HepG2 (cell line): ENCODE measurements around the gene SLC12A5. TPM values are rescaled to one million over a fixed set of nuclear protein-coding genes. Genes with fewer than 3 reads are reported as not detected.

Source experiments
- ATAC-seq: fragments of 200-7000 bp; cut with Tn5 transposase; 3 replicates; pipeline ENCODE4 v1.9.1; 2020; ENCODE audit warnings: mild to moderate bottlenecking, moderate library complexity
- BruUV-seq: library from RNA; stranded (reverse); fragments of 400-500 nt; replicated peaks from 2 replicates; lab custom pipeline; 2021; lab: Mats Ljungman, UMichigan
- CTCF ChIA-PET: fragments of 300-600 bp; formaldehyde crosslinking; extraction: SDS; loops from one replicate; lab custom pipeline; 2021; ENCODE audit warnings: low total read pairs, inconsistent platforms, low intra/inter-chr PET ratio; lab: Yijun Ruan, JAX
- POLR2A ChIA-PET: fragments of 350-600 bp; sonication (Branson Sonifier 250); formaldehyde crosslinking; loops from one replicate; lab custom pipeline; 2020; ENCODE audit warnings: antibody characterized with exemption, inconsistent platforms; lab: Yijun Ruan, JAX
- DNase-seq: peaks from one replicate; pipeline ENCODE4 v3.0.0-alpha.2; 2015; ENCODE audit warnings: low spot score
- FAIRE-seq: peaks from 3 replicates; lab custom pipeline; 2011; peaks lifted over from hg19 to GRCh38; lab: Jason Lieb, UNC
- H2AFZ ChIP-seq: one replicate; pipeline ENCODE4 v1.6.1; 2011; ENCODE audit warnings: low read length, inconsistent platforms
- H3K27ac ChIP-seq: fragments of 300-600 bp; 3 replicates; pipeline ENCODE4 v1.8.0; 2011; ENCODE audit warnings: mixed run types, mild to moderate bottlenecking, mixed read lengths, low read length, inconsistent platforms; ENCODE audit not compliant: insufficient read depth; ENCODE audit errors: extremely low read length
- H3K27me3 ChIP-seq, 2 experiments: fragments of 200-600 bp in 1 of 2; 2 replicates in 1 of 2; 3 replicates in 1 of 2; pipeline versions ENCODE4 v1.6.0 to v1.8.0; 2011; ENCODE audit warnings: low read length in 2 of 2, mild to moderate bottlenecking in 2 of 2, moderate library complexity in 2 of 2, inconsistent platforms in 1 of 2; ENCODE audit not compliant: insufficient read depth in 2 of 2, control insufficient read depth in 1 of 2
- H3K36me3 ChIP-seq, 2 experiments: fragments of 200-600 bp in 1 of 2; replicated peaks in 1 of 2; 2 replicates in 1 of 2; 3 replicates in 1 of 2; pipeline versions ENCODE4 v1.5.1 to v1.8.0; 2011; ENCODE audit warnings: low read length in 2 of 2, inconsistent platforms in 1 of 2; ENCODE audit not compliant: insufficient read depth in 2 of 2, control insufficient read depth in 1 of 2
- H3K4me1 ChIP-seq: 2 replicates; pipeline ENCODE4 v1.5.1; 2012; ENCODE audit warnings: low read length, inconsistent platforms; ENCODE audit not compliant: insufficient read depth
- H3K4me2 ChIP-seq: 2 replicates; pipeline ENCODE4 v1.6.0; 2011; ENCODE audit warnings: low read depth, low read length, inconsistent platforms
- H3K4me3 ChIP-seq, 3 experiments: fragments of 200-600 bp in 1 of 3; sonication (generic), shearing (Covaris generic) in 1 of 3; replicated peaks in 1 of 3; 2 replicates each; pipeline ENCODE4 v1.5.1; 2011 to 2016; ENCODE audit warnings: low read length in 3 of 3, inconsistent platforms in 2 of 3, low read depth in 2 of 3, mild to moderate bottlenecking in 2 of 3, control low read depth in 1 of 3, mixed read lengths in 1 of 3; ENCODE audit not compliant: insufficient read depth in 1 of 3
- H3K79me2 ChIP-seq: one replicate; pipeline ENCODE4 v1.6.1; 2011; ENCODE audit warnings: low read length, inconsistent platforms; ENCODE audit not compliant: insufficient read depth
- H3K9ac ChIP-seq: 2 replicates; pipeline ENCODE4 v1.6.0; 2011; ENCODE audit warnings: mild to moderate bottlenecking, low read depth, low read length, inconsistent platforms; ENCODE audit not compliant: insufficient read depth
- H3K9me3 ChIP-seq: 2 replicates; pipeline ENCODE4 v1.5.1; 2012; ENCODE audit warnings: mild to moderate bottlenecking, low read length
- H4K20me1 ChIP-seq: 2 replicates; pipeline ENCODE4 v1.6.0; 2011; ENCODE audit warnings: inconsistent platforms, mild to moderate bottlenecking, low read length, moderate library complexity; ENCODE audit not compliant: insufficient read depth
- ATF1 ChIP-seq: IDR thresholded peaks from 2 replicates; pipeline ENCODE4 v1.6.1; 2016; ENCODE audit warnings: mild to moderate bottlenecking, control low read depth
- DR1 ChIP-seq: sonication (generic); formaldehyde crosslinking; IDR thresholded peaks from 2 replicates; pipeline ENCODE4 v1.8.0; 2021; ENCODE audit warnings: mild to moderate bottlenecking, missing genetic modification reagents, inconsistent platforms
- NKX3-1 ChIP-seq: sonication (generic); formaldehyde crosslinking; IDR thresholded peaks from 2 replicates; pipeline ENCODE4 v1.5.0; 2020; ENCODE audit warnings: missing genetic modification reagents
- NPAS2 ChIP-seq: sonication (generic); formaldehyde crosslinking; IDR thresholded peaks from 2 replicates; pipeline ENCODE4 v1.8.0; 2022; ENCODE audit warnings: mild to moderate bottlenecking, missing genetic modification reagents, borderline replicate concordance
- PPARG ChIP-seq: conservative IDR thresholded peaks from 2 replicates; pipeline ENCODE4 v1.6.1; 2016; ENCODE audit warnings: missing biosample characterization, missing genetic modification reagents
- SRSF1 ChIP-seq: fragments of 200-400 bp; formaldehyde crosslinking; optimal IDR thresholded peaks from 2 replicates; pipeline ENCODE3; 2017; ENCODE audit warnings: mild to moderate bottlenecking, low read depth, low read length, moderate library complexity
- TBP ChIP-seq: sonication (generic); formaldehyde crosslinking; IDR thresholded peaks from 2 replicates; pipeline ENCODE4 v1.5.0; 2020; ENCODE audit warnings: missing genetic modification reagents
- THAP11 ChIP-seq: IDR thresholded peaks from 2 replicates; pipeline ENCODE4 v1.6.1; 2016; ENCODE audit warnings: missing biosample characterization, missing genetic modification reagents
- TOE1 ChIP-seq: sonication (generic); formaldehyde crosslinking; IDR thresholded peaks from 2 replicates; pipeline ENCODE4 v1.4.0; 2020; ENCODE audit warnings: mild to moderate bottlenecking, missing genetic modification reagents
- YY1 ChIP-seq: IDR thresholded peaks from 2 replicates; pipeline ENCODE4 v1.6.1; 2011; ENCODE audit warnings: low read length, low read depth, moderate library complexity, mild to moderate bottlenecking; ENCODE audit not compliant: insufficient read depth, insufficient replicate concordance
- ZNF264 ChIP-seq: sonication (generic); formaldehyde crosslinking; IDR thresholded peaks from 2 replicates; pipeline ENCODE4 v1.4.0; 2020; ENCODE audit warnings: missing genetic modification reagents
- ZNF564 ChIP-seq: sonication (generic); formaldehyde crosslinking; IDR thresholded peaks from 2 replicates; pipeline ENCODE4 v1.8.1; 2023; ENCODE audit warnings: mild to moderate bottlenecking, missing genetic modification reagents
- ZNF598 ChIP-seq: sonication (generic); formaldehyde crosslinking; IDR thresholded peaks from 2 replicates; pipeline ENCODE4 v1.5.1; 2020; ENCODE audit warnings: mild to moderate bottlenecking, missing genetic modification reagents, borderline replicate concordance
- WGBS: methylation state at CpG from one replicate; pipeline ENCODE4 v1.1.6; 2017; ENCODE audit warnings: low lambda C conversion rate; 5-methylcytosine and 5-hydroxymethylcytosine counted together
- in situ Hi-C: cut with HindIII; loops from 2 replicates; pipeline ENCODE4 v1.10.0; 2017; ENCODE audit warnings: low pct_unique_long_range_greater_than_20kb; ENCODE audit not compliant: extremely low pct_ligation_motif_present
- intact Hi-C: fragments of 100-400 bp; cut with micrococcal nuclease; formaldehyde crosslinking; loops from one replicate; pipeline ENCODE4 v1.10.0; 2022; ENCODE audit not compliant: unreplicated experiment
- polyA plus RNA-seq, 8 experiments: library from polyadenylated mRNA; depleted of rRNA in 3 of 8; stranded (reverse) in 7 of 8; unstranded in 1 of 8; fragments of >200 nt; fragmentation: Illumina TruSeq in 4 of 8; extraction: Trizol in 4 of 8; gene quantifications; 2 replicates each; pipeline versions ENCODE4 v1.2.1 to v1.2.3, GENCODE V29; 2011 to 2016; ENCODE audit warnings: low read depth in 4 of 8, missing spikeins in 1 of 8, mixed read lengths in 1 of 8; ENCODE audit not compliant: insufficient read depth in 1 of 8
- total RNA-seq, 5 experiments: library from RNA; depleted of rRNA; stranded (reverse); fragments of >200 nt; fragmentation: Illumina TruSeq; extraction: Trizol; gene quantifications; 2 replicates each; pipeline ENCODE4 v1.2.3, GENCODE V29; 2016; ENCODE audit warnings: low read depth in 1 of 5
- TF ChIP-seq, protein P1 (sequence below): sonication (generic); formaldehyde crosslinking; IDR thresholded peaks from 2 replicates; pipeline ENCODE4 v1.4.0; 2020; ENCODE audit warnings: missing genetic modification reagents, borderline replicate concordance
- TF ChIP-seq, protein P2 (sequence below): sonication (generic); formaldehyde crosslinking; IDR thresholded peaks from 2 replicates; pipeline ENCODE4 v1.5.0; 2020; ENCODE audit warnings: missing genetic modification reagents

SLC12A5 gene
- total and polyA plus RNA-seq, 2 of the 13 experiments (the other 11 are each of a cell fraction or from before 2014, with no cell fraction given): 4.3 to 5.4 TPM

DNA sequence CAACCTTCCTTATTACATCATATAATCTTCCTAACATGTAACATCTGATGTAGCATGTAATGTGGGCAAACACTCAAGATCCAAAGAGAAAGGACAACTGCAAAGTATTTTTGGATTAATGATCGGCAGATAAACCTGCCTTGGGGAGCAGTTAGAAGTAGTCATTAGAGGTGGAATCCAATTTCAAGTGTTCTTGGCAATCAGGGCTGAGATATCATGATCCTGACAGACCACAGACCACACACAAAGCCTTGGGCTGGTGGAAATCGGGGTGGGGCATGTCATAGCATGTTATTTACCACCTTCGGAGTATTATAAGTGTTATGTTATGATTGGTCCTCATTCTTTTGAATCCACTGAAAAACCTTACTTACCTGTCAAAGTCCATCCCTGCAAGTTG, 44.4 kb downstream of the SLC12A5 start:
- no peak overlapping the region for H2AFZ ChIP-seq
- no peak overlapping the region for H3K27ac ChIP-seq
- intact Hi-C loops: no loop called here
- ATAC-seq (no peak), FAIRE-seq (no peak), DNase-seq (no peak)
- WGBS: 92% methylated on average over 3 of the region's 3 CpGs
- peaks cover 10% of the 10 kb centered on the region for H3K79me2 ChIP-seq
- peaks cover 13 to 63% of the 10 kb centered on the region in 2 experiments for H3K36me3 ChIP-seq
- no peak overlapping the region for H3K4me3 ChIP-seq
- H3K9ac ChIP-seq: no peak overlapping the region
- in situ Hi-C loops: no loop called here
- no peaks in the 10 kb centered on the region for H4K20me1 ChIP-seq
- no TSS peak for BruUV-seq
- TF ChIP-seq, protein P1, sequence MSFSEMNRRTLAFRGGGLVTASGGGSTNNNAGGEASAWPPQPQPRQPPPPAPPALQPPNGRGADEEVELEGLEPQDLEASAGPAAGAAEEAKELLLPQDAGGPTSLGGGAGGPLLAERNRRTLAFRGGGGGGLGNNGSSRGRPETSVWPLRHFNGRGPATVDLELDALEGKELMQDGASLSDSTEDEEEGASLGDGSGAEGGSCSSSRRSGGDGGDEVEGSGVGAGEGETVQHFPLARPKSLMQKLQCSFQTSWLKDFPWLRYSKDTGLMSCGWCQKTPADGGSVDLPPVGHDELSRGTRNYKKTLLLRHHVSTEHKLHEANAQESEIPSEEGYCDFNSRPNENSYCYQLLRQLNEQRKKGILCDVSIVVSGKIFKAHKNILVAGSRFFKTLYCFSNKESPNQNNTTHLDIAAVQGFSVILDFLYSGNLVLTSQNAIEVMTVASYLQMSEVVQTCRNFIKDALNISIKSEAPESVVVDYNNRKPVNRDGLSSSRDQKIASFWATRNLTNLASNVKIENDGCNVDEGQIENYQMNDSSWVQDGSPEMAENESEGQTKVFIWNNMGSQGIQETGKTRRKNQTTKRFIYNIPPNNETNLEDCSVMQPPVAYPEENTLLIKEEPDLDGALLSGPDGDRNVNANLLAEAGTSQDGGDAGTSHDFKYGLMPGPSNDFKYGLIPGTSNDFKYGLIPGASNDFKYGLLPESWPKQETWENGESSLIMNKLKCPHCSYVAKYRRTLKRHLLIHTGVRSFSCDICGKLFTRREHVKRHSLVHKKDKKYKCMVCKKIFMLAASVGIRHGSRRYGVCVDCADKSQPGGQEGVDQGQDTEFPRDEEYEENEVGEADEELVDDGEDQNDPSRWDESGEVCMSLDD: no peak
- no peak for TF ChIP-seq YY1
- no peak for TF ChIP-seq DR1 (CRISPR knock-in tag)
- TF ChIP-seq THAP11: no peak
- no peak for TF ChIP-seq ZNF564
- TF ChIP-seq ZNF598 (CRISPR knock-in tag): no peak
- TF ChIP-seq, protein P2, sequence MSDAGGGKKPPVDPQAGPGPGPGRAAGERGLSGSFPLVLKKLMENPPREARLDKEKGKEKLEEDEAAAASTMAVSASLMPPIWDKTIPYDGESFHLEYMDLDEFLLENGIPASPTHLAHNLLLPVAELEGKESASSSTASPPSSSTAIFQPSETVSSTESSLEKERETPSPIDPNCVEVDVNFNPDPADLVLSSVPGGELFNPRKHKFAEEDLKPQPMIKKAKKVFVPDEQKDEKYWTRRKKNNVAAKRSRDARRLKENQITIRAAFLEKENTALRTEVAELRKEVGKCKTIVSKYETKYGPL: no peak
- TF ChIP-seq NPAS2 (CRISPR knock-in tag): no peak
- no peak for TF ChIP-seq TOE1 (CRISPR knock-in tag)
- no peak for TF ChIP-seq TBP
- no peak for TF ChIP-seq NKX3-1 (CRISPR knock-in tag)
- no peak for TF ChIP-seq ATF1 (CRISPR knock-in tag)
- TF ChIP-seq SRSF1: no peak
- TF ChIP-seq PPARG: no peak
- no peak for TF ChIP-seq ZNF264 (CRISPR knock-in tag)
- no peaks in the 10 kb centered on the region for H3K27me3 ChIP-seq
- no peak overlapping the region for H3K4me2 ChIP-seq
- ChIA-PET CTCF (no interaction called here), POLR2A (no interaction called here)
- H3K9me3 ChIP-seq: no peaks in the 10 kb centered on the region
- no peaks in the 10 kb centered on the region for H3K4me1 ChIP-seq
